NCI-H2107 treated with DMSO at 0.1 percent for 48 hours (cell line): ENCODE measurements around the gene GPR27.

Experiments
- DNase-seq: peaks from one replicate; lab custom pipeline; 2025; ENCODE audit not compliant: unreplicated experiment; lab: John Stamatoyannopoulos, UW

GPR27 gene

GRCh38 chr3:71785532-71786216 lies 32.0 kb downstream of the GPR27 start:
- no peak for DNase-seq

- no peak for DNase-seq
Observed at GRCh38 chr3:71786217-71786549, 32.5 kb downstream of the GPR27 start.

- no peak for DNase-seq
Observed at GRCh38 chr3:71786551-71786950, 32.9 kb downstream of the GPR27 start.

GRCh38 chr3:71787851-71788405 lies 34.3 kb downstream of the GPR27 start:
- DNase-seq: no peak

GRCh38 chr3:71789922-71790321 lies 36.3 kb downstream of the GPR27 start:
- no peak for DNase-seq

- no peak for DNase-seq
Observed at GRCh38 chr3:71791634-71792033, 38.0 kb downstream of the GPR27 start.

- DNase-seq: no peak
Observed at GRCh38 chr3:71796290-71796689, 42.6 kb downstream of the GPR27 start.

- DNase-seq: no peak
Observed at GRCh38 chr3:71797455-71797854, 43.8 kb downstream of the GPR27 start.

GRCh38 chr3:71800023-71800422 lies 46.4 kb downstream of the GPR27 start:
- DNase-seq: no peak

GRCh38 chr3:71801986-71802385 lies 48.3 kb downstream of the GPR27 start:
- DNase-seq: no peak

- no peak for DNase-seq
Observed at GRCh38 chr3:71803248-71803647, 49.6 kb downstream of the GPR27 start.

- no peak for DNase-seq
Observed at GRCh38 chr3:71805199-71805598, 51.5 kb downstream of the GPR27 start.

- no peak for DNase-seq
Observed at GRCh38 chr3:71805691-71806090, 52.0 kb downstream of the GPR27 start.
